ENCODE results near the gene SPDYE3.
A peak's percentile ranks its signal among the peaks of the same experiment; 100 is the strongest.
"Not testable (repeated sequence)": the region's sequence is repeated elsewhere in the genome, so short reads cannot be mapped to it uniquely, and the experiment has no call there.

Gene SPDYE3

GRCh38 chr7:100271716-100272537, 35.6 kb upstream of the SPDYE3 start:
- TF ChIP-seq CTCF (IDR thresholded peaks at IDR 0.05; ENCODE audit: low read depth, low read length) = no peak
- DNase-seq (ENCODE audit: low read depth in 2 of 2) = peak; percentile 95 to 98
- peak overlapping the region; percentile 64 to 66 for H3K4me3 ChIP-seq (replicated peaks in 1 of 2; ENCODE audit: low read depth in 2 of 2, low read length in 2 of 2)

- peak overlapping the region; percentile 39 to 66 for H3K4me3 ChIP-seq (replicated peaks in 1 of 2; ENCODE audit: low read depth in 2 of 2, low read length in 2 of 2)
- DNase-seq (ENCODE audit: low read depth in 2 of 2) = not testable (repeated sequence)
These were observed 35.0 kb upstream of the SPDYE3 start for GRCh38 chr7:100272538-100272902.

GRCh38 chr7:100275120-100275519, 32.4 kb upstream of the SPDYE3 start:
- TF ChIP-seq CTCF (IDR thresholded peaks at IDR 0.05; ENCODE audit: low read depth, low read length) = no peak
- DNase-seq (ENCODE audit: low read depth in 2 of 2) = no peak
- H3K4me3 ChIP-seq (replicated peaks in 1 of 2; ENCODE audit: low read depth in 2 of 2, low read length in 2 of 2) = no peak overlapping the region

GRCh38 chr7:100276126-100276525, 31.4 kb upstream of the SPDYE3 start:
- DNase-seq (ENCODE audit: low read depth in 2 of 2); H3K4me3 ChIP-seq (replicated peaks in 1 of 2; ENCODE audit: low read depth in 2 of 2, low read length in 2 of 2): not testable (repeated sequence)

- not testable (repeated sequence) for H3K4me3 ChIP-seq (replicated peaks in 1 of 2; ENCODE audit: low read depth in 2 of 2, low read length in 2 of 2); DNase-seq (ENCODE audit: low read depth in 2 of 2)
These were observed 25.4 kb upstream of the SPDYE3 start for GRCh38 chr7:100282069-100282608.

- peak in 1 of 2 donors; percentile 35 for DNase-seq (ENCODE audit: low read depth in 2 of 2)
These were observed 24.4 kb upstream of the SPDYE3 start for GRCh38 chr7:100283147-100283546.

GRCh38 chr7:100287191-100287969, 20.1 kb upstream of the SPDYE3 start:
- not testable (repeated sequence) for DNase-seq (ENCODE audit: low read depth in 2 of 2); H3K4me3 ChIP-seq (replicated peaks in 1 of 2; ENCODE audit: low read depth in 2 of 2, low read length in 2 of 2)

More at GRCh38 chr7:100283147-100283546, 24.4 kb upstream of the SPDYE3 start:
- H3K4me3 ChIP-seq (replicated peaks in 1 of 2; ENCODE audit: low read depth in 2 of 2, low read length in 2 of 2) = not testable (repeated sequence)

GRCh38 chr7:100288258-100288657, 19.2 kb upstream of the SPDYE3 start:
- not testable (repeated sequence) for H3K4me3 ChIP-seq (replicated peaks in 1 of 2; ENCODE audit: low read depth in 2 of 2, low read length in 2 of 2); DNase-seq (ENCODE audit: low read depth in 2 of 2)

GRCh38 chr7:100292162-100292561, 15.3 kb upstream of the SPDYE3 start:
- DNase-seq (ENCODE audit: low read depth in 2 of 2); H3K4me3 ChIP-seq (replicated peaks in 1 of 2; ENCODE audit: low read depth in 2 of 2, low read length in 2 of 2): not testable (repeated sequence)

GRCh38 chr7:100295269-100295668, 12.2 kb upstream of the SPDYE3 start:
- not testable (repeated sequence) for H3K4me3 ChIP-seq (replicated peaks in 1 of 2; ENCODE audit: low read depth in 2 of 2, low read length in 2 of 2)
- peak; percentile 32 to 69 for DNase-seq (ENCODE audit: low read depth in 2 of 2)

GRCh38 chr7:100297852-100298631, 9.5 kb upstream of the SPDYE3 start:
- not testable (repeated sequence) for DNase-seq (ENCODE audit: low read depth in 2 of 2); H3K4me3 ChIP-seq (replicated peaks in 1 of 2; ENCODE audit: low read depth in 2 of 2, low read length in 2 of 2)

- not testable (repeated sequence) for DNase-seq (ENCODE audit: low read depth in 2 of 2); H3K4me3 ChIP-seq (replicated peaks in 1 of 2; ENCODE audit: low read depth in 2 of 2, low read length in 2 of 2)
These were observed 8.9 kb upstream of the SPDYE3 start for GRCh38 chr7:100298632-100298895.

GRCh38 chr7:100304526-100304925, 3.0 kb upstream of the SPDYE3 start:
- not testable (repeated sequence) for H3K4me3 ChIP-seq (replicated peaks in 1 of 2; ENCODE audit: low read depth in 2 of 2, low read length in 2 of 2); DNase-seq (ENCODE audit: low read depth in 2 of 2)

- DNase-seq (ENCODE audit: low read depth in 2 of 2) = not testable (repeated sequence)
These were observed 10.8 kb downstream of the SPDYE3 start for GRCh38 chr7:100318329-100318728.

GRCh38 chr7:100321648-100322047, 14.1 kb downstream of the SPDYE3 start:
- not testable (repeated sequence) for H3K4me3 ChIP-seq (replicated peaks in 1 of 2; ENCODE audit: low read depth in 2 of 2, low read length in 2 of 2); DNase-seq (ENCODE audit: low read depth in 2 of 2)

More at GRCh38 chr7:100318329-100318728, 10.8 kb downstream of the SPDYE3 start:
- not testable (repeated sequence) for H3K4me3 ChIP-seq (replicated peaks in 1 of 2; ENCODE audit: low read depth in 2 of 2, low read length in 2 of 2)
